Vagina (tissue), 2 donors: ENCODE measurements around the gene ST6GALNAC6.

Experiments used
- POLR2AphosphoS5 ChIP-seq, 2 donors: sonication (generic); formaldehyde crosslinking; IDR thresholded peaks; one replicate each; pipeline ENCODE4 v1.9.0; 2017; ENCODE audit warnings: antibody characterized with exemption in 2 of 2, mild to moderate bottlenecking in 2 of 2, low read depth in 1 of 2; ENCODE audit not compliant: insufficient read depth in 1 of 2
- TF ChIP-seq, protein P1 (sequence below), 3 experiments: fragments of 450-650 bp in 2 of 3; fragments of 200-600 bp in 1 of 3; sonication (generic) in 1 of 3; IDR thresholded peaks; one replicate each; pipeline ENCODE4 v1.5.1; 2017 to 2019; ENCODE audit warnings: antibody characterized with exemption in 3 of 3, mild to moderate bottlenecking in 2 of 3, moderate library complexity in 2 of 3

DNA sequence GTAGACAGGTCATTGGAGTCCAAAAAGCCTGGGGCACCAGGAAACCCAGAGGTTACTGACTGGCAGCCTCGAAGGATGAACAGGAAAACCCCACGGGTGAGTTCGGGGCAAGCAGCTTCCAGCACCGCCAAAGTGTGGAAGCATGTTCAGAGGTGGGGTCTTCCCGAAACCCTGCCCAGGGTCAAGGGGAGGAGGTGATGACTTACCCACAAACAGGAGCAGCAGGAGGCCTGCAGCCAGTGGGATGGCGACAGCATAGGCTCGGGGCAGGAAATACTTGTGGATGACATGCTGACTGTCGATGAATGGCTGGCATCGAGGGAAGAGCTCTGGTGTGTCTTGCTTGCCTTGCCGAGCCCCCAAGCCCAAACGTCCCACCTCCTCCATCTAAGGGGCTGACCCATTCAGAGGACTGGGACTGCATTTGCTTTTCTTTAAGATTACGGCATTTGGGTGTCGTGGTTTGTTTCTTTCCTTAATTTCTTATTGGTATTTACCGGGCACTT, 37.0 kb upstream of the ST6GALNAC6 start:
- TF ChIP-seq, protein P1, sequence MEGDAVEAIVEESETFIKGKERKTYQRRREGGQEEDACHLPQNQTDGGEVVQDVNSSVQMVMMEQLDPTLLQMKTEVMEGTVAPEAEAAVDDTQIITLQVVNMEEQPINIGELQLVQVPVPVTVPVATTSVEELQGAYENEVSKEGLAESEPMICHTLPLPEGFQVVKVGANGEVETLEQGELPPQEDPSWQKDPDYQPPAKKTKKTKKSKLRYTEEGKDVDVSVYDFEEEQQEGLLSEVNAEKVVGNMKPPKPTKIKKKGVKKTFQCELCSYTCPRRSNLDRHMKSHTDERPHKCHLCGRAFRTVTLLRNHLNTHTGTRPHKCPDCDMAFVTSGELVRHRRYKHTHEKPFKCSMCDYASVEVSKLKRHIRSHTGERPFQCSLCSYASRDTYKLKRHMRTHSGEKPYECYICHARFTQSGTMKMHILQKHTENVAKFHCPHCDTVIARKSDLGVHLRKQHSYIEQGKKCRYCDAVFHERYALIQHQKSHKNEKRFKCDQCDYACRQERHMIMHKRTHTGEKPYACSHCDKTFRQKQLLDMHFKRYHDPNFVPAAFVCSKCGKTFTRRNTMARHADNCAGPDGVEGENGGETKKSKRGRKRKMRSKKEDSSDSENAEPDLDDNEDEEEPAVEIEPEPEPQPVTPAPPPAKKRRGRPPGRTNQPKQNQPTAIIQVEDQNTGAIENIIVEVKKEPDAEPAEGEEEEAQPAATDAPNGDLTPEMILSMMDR (IDR thresholded peaks at IDR 0.05): no peak
- no peak for TF ChIP-seq POLR2AphosphoS5 (IDR thresholded peaks at IDR 0.05; ENCODE audit: insufficient read depth in 1 of 2, low read depth in 1 of 2)
